ENCODE results near the gene ZBTB20. TPM values are rescaled to one million over a fixed set of nuclear protein-coding genes. Genes with fewer than 3 reads are reported as not detected.
"Not testable (repeated sequence)": the region's sequence is repeated elsewhere in the genome, so short reads cannot be mapped to it uniquely, and the experiment has no call there.

The ZBTB20 gene
- total RNA-seq, 2 donors from 2014 or later: 5.7 to 17.7 TPM

- no peaks in the 10 kb centered on the region for H3K27me3 Mint-ChIP-seq
- ATAC-seq (replicated peaks): no peak
- H3K36me3 Mint-ChIP-seq (ENCODE audit: low read depth): peaks cover 11% of the 10 kb centered on the region
- no peaks in the 10 kb centered on the region for H3K9me3 Mint-ChIP-seq
- H3K4me3 Mint-ChIP-seq: no peak overlapping the region
- peaks cover 4% of the 10 kb centered on the region for H3K4me1 Mint-ChIP-seq
- H3K27ac Mint-ChIP-seq: no peak overlapping the region
These were observed 35.5 kb downstream of the ZBTB20 start for GRCh38 chr3:115111632-115112031.

GRCh38 chr3:115110830-115111229 lies 36.3 kb downstream of the ZBTB20 start:
- Mint-ChIP-seq H3K4me3 (no peak overlapping the region), H3K9me3 (no peaks in the 10 kb centered on the region), H3K27me3 (no peaks in the 10 kb centered on the region), H3K27ac (no peak overlapping the region), H3K36me3 (ENCODE audit: low read depth) (peaks cover 11% of the 10 kb centered on the region), H3K4me1 (peaks cover 4% of the 10 kb centered on the region)
- no peak for ATAC-seq (replicated peaks)

- H3K4me3 Mint-ChIP-seq; H3K4me1 Mint-ChIP-seq; H3K27ac Mint-ChIP-seq; H3K27me3 Mint-ChIP-seq; H3K9me3 Mint-ChIP-seq; ATAC-seq (replicated peaks): not testable (repeated sequence)
- H3K36me3 Mint-ChIP-seq (ENCODE audit: low read depth): peaks cover 11% of the 10 kb centered on the region
These were observed 37.0 kb downstream of the ZBTB20 start for GRCh38 chr3:115110066-115110465.

GRCh38 chr3:115108614-115109013 lies 38.5 kb downstream of the ZBTB20 start:
- no peak overlapping the region for H3K27ac Mint-ChIP-seq
- no peak for ATAC-seq (replicated peaks)
- no peak overlapping the region for H3K4me3 Mint-ChIP-seq
- peaks cover 4% of the 10 kb centered on the region for H3K4me1 Mint-ChIP-seq
- H3K27me3 Mint-ChIP-seq: no peaks in the 10 kb centered on the region
- H3K36me3 Mint-ChIP-seq (ENCODE audit: low read depth): peaks cover 11% of the 10 kb centered on the region
- H3K9me3 Mint-ChIP-seq: peaks cover 4% of the 10 kb centered on the region

GRCh38 chr3:115102046-115102445 lies 45.0 kb downstream of the ZBTB20 start:
- Mint-ChIP-seq H3K4me1 (peaks cover 26% of the 10 kb centered on the region), H3K27me3 (no peaks in the 10 kb centered on the region), H3K9me3 (peaks cover 4% of the 10 kb centered on the region), H3K27ac (no peak overlapping the region), H3K36me3 (ENCODE audit: low read depth) (no peaks in the 10 kb centered on the region), H3K4me3 (no peak overlapping the region)
- no peak for ATAC-seq (replicated peaks)

- Mint-ChIP-seq H3K27me3 (no peaks in the 10 kb centered on the region), H3K4me1 (peaks cover 26% of the 10 kb centered on the region), H3K36me3 (ENCODE audit: low read depth) (no peaks in the 10 kb centered on the region), H3K9me3 (peaks cover 4% of the 10 kb centered on the region), H3K4me3 (peak overlapping the region; percentile 75), H3K27ac (peak overlapping the region; percentile 81)
- ATAC-seq (replicated peaks): no peak
These were observed 46.3 kb downstream of the ZBTB20 start for GRCh38 chr3:115100806-115101205.

GRCh38 chr3:115099986-115100571 lies 47.0 kb downstream of the ZBTB20 start:
- H3K27ac Mint-ChIP-seq: peak overlapping the region; percentile 81
- no peaks in the 10 kb centered on the region for H3K27me3 Mint-ChIP-seq
- peak; percentile 95 for ATAC-seq (replicated peaks)
- H3K4me1 Mint-ChIP-seq: peaks cover 26% of the 10 kb centered on the region
- no peaks in the 10 kb centered on the region for H3K36me3 Mint-ChIP-seq (ENCODE audit: low read depth)
- H3K4me3 Mint-ChIP-seq: peak overlapping the region; percentile 75
- peaks cover 4% of the 10 kb centered on the region for H3K9me3 Mint-ChIP-seq

GRCh38 chr3:115099134-115099985 lies 47.7 kb downstream of the ZBTB20 start:
- H3K4me3 Mint-ChIP-seq: peak overlapping the region; percentile 75
- H3K36me3 Mint-ChIP-seq (ENCODE audit: low read depth): no peaks in the 10 kb centered on the region
- ATAC-seq (replicated peaks): no peak
- peaks cover 1% of the 10 kb centered on the region for H3K9me3 Mint-ChIP-seq
- no peaks in the 10 kb centered on the region for H3K27me3 Mint-ChIP-seq
- H3K4me1 Mint-ChIP-seq: peaks cover 26% of the 10 kb centered on the region
- peak overlapping the region; percentile 81 for H3K27ac Mint-ChIP-seq

- H3K27me3 Mint-ChIP-seq: no peaks in the 10 kb centered on the region
- ATAC-seq (replicated peaks): no peak
- H3K9me3 Mint-ChIP-seq: no peaks in the 10 kb centered on the region
These were observed 48.6 kb downstream of the ZBTB20 start for GRCh38 chr3:115098354-115099073.

GRCh38 chr3:115095236-115095635 lies 51.9 kb downstream of the ZBTB20 start:
- no peaks in the 10 kb centered on the region for H3K27me3 Mint-ChIP-seq
- no peaks in the 10 kb centered on the region for H3K36me3 Mint-ChIP-seq (ENCODE audit: low read depth)
- ATAC-seq (replicated peaks): no peak
- H3K9me3 Mint-ChIP-seq: no peaks in the 10 kb centered on the region
- H3K4me3 Mint-ChIP-seq: no peak overlapping the region
- no peak overlapping the region for H3K27ac Mint-ChIP-seq
- peaks cover 10% of the 10 kb centered on the region for H3K4me1 Mint-ChIP-seq

More at GRCh38 chr3:115098354-115099073, 48.6 kb downstream of the ZBTB20 start:
- Mint-ChIP-seq H3K27ac (no peak overlapping the region), H3K4me3 (no peak overlapping the region), H3K36me3 (ENCODE audit: low read depth) (no peaks in the 10 kb centered on the region), H3K4me1 (peaks cover 26% of the 10 kb centered on the region)

- Mint-ChIP-seq H3K9me3 (no peaks in the 10 kb centered on the region), H3K4me1 (no peaks in the 10 kb centered on the region), H3K4me3 (no peak overlapping the region), H3K27ac (no peak overlapping the region), H3K27me3 (no peaks in the 10 kb centered on the region), H3K36me3 (ENCODE audit: low read depth) (no peaks in the 10 kb centered on the region)
- ATAC-seq (replicated peaks): no peak
These were observed 54.8 kb downstream of the ZBTB20 start for GRCh38 chr3:115092220-115092791.

GRCh38 chr3:115090712-115091111 lies 56.4 kb downstream of the ZBTB20 start:
- no peak overlapping the region for H3K27ac Mint-ChIP-seq
- no peaks in the 10 kb centered on the region for H3K4me1 Mint-ChIP-seq
- H3K27me3 Mint-ChIP-seq: no peaks in the 10 kb centered on the region
- H3K9me3 Mint-ChIP-seq: no peaks in the 10 kb centered on the region
- ATAC-seq (replicated peaks): no peak
- no peaks in the 10 kb centered on the region for H3K36me3 Mint-ChIP-seq (ENCODE audit: low read depth)
- no peak overlapping the region for H3K4me3 Mint-ChIP-seq

- Mint-ChIP-seq H3K36me3 (ENCODE audit: low read depth) (no peaks in the 10 kb centered on the region), H3K4me1 (no peaks in the 10 kb centered on the region), H3K4me3 (no peak overlapping the region), H3K9me3 (no peaks in the 10 kb centered on the region), H3K27me3 (no peaks in the 10 kb centered on the region), H3K27ac (no peak overlapping the region)
- ATAC-seq (replicated peaks): no peak
These were observed 57.6 kb downstream of the ZBTB20 start for GRCh38 chr3:115089481-115089880.

GRCh38 chr3:115087512-115087911 lies 59.6 kb downstream of the ZBTB20 start:
- Mint-ChIP-seq H3K27me3 (no peaks in the 10 kb centered on the region), H3K9me3 (no peaks in the 10 kb centered on the region), H3K4me3 (no peak overlapping the region), H3K36me3 (ENCODE audit: low read depth) (no peaks in the 10 kb centered on the region), H3K4me1 (no peaks in the 10 kb centered on the region), H3K27ac (no peak overlapping the region)
- no peak for ATAC-seq (replicated peaks)
